HG03039 (cell line): ENCODE data around the gene PPP2R3A.
"Not testable (repeated sequence)": the region's sequence is repeated elsewhere in the genome, so short reads cannot be mapped to it uniquely, and the experiment has no call there.

Experiments used
- ATAC-seq: cut with Tn5 transposase; IDR thresholded peaks from one replicate; pipeline ENCODE4 v1.9.1; 2021; ENCODE audit warnings: mild to moderate bottlenecking, moderate library complexity; ENCODE audit not compliant: unreplicated experiment

PPP2R3A gene

DNA sequence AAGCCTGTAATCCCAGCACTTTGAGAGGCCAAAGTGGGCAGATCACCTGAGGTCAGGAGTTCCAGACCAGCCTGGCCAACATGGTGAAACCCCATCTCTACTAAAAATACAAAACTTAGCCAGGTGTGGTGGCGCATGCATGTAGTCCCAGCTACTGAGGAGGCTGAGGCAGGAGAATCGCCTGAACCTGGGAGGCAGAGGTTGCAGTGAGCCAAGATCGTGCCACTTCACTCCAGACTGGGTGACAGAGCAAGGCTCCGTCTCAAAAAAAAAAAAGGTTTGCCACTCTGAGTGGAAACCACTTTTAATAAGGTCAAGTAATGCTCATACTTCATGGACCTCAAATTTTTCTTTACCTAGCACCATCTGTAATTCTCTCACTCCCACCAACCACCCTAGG lies 178.9 kb downstream of the PPP2R3A start:
- not testable (repeated sequence) for ATAC-seq

DNA sequence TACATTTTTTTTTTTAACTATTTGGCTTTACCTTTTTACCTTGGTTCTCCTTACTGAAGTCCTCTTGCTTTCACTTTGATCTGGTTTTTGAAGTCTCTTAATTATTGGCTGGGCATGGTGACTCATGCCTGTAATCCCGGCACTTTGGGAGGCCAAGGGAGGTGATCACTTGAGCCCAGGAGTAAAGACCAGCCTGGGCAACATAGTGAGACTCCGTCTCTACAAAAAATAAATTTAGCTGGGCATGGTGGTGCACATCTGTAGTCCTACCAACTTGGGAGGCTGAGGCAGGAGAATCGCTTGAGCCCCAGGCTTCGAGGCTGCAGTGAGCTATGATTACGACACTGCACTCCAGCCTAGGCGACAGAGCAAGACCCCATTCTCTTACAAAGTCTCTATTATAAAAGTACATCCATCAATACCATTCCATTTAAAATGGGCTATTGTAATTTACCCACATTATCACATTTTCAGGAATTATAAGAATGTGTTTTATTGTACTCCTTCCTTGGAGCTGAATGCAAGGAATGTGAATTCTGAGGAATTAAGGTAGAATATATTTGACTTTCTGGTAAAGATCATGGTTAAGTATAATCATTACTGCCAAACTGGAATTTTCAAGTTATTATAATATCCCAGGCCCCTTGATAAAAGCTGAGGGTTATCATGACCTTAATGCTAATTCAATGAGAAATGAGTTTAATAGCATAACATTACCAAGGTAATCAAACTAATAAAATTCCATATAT lies 181.6 kb downstream of the PPP2R3A start:
- no peak for ATAC-seq

DNA sequence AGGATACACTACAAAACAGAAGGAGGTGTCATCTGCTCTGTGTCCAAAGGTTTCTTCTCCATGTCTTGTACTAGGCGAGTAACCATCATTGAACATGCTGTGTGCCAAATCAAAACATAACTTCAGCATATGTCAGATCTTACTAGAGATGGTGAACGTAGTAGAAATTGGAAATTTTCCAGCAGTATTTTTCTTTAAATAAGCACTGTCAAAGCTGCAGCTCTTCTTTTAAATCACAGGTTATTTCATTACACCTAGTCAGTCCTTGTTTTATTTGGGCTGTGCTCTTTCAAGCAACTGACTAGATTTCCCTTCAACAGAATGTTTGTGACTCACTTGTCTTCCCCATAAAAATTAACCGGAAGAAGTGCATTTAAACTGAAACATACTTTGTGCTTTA lies 184.1 kb downstream of the PPP2R3A start:
- no peak for ATAC-seq

DNA sequence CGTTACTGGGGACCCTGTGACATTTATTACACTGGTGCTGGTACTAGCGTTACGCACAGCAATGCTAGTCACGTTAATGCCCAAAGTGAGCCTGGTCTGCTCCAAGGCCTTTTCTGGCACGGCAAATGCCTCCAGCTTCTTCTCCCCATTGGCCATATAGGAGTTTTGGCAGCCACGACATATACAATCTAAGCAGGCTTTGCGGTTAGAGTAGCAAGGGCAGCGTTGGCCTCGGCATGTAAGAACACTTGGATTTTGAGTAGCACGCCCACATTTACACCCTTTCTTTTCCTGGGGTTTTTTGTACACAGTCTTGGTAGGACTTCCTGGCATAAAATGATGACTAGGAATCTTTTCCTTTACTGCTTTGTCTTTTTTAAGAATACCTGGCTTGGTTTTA lies 185.7 kb downstream of the PPP2R3A start:
- ATAC-seq, result no peak

DNA sequence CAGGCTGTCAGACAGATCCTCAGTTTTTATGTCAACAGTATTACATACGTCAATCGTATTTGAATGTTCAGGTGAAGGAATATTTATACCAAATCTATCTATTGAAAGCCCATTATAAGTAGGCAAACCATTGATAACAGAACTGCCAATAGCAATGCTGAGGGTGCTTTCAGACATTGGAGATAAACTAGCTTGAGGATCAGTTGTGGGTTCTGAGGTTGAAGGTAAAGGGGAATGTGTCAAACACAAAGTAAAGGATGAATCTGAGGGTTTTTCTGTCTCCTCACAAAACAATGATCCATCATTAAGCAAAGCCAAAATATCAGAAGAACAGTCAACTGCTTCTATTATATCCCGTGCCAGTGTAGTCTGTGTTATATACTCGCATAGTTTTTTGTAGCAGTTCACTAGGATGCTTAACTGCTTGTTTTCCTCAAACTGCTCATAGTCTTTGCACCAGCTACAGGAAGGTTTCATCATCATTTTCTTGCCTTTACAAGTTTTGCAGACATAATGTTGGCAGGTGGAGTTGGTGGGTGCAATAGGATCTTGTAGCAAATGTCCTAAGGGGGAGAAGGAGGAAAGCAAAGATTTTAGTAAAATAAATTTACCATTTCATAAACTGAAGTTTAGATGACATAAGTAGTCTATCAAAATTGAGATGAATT lies 186.8 kb downstream of the PPP2R3A start:
- no peak for ATAC-seq

DNA sequence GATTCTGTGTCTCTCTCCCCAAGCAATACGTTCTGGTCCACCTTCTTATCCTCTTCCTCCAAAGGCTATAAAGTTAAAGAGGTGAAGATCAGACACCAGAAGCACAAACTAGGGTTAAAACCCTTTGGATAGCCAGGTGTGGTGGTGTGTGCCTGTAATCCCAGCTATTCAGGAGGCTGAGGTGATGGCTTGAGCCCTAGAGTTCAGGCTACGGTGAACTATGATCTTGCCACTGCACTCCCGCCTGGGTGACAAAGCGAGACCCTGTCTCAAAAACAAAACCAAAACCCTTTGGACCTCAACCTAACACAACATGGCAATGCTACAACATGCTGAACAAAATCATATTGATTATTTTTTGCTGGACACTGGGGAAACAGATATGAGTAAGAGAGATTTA lies 187.4 kb downstream of the PPP2R3A start:
- no peak for ATAC-seq

DNA sequence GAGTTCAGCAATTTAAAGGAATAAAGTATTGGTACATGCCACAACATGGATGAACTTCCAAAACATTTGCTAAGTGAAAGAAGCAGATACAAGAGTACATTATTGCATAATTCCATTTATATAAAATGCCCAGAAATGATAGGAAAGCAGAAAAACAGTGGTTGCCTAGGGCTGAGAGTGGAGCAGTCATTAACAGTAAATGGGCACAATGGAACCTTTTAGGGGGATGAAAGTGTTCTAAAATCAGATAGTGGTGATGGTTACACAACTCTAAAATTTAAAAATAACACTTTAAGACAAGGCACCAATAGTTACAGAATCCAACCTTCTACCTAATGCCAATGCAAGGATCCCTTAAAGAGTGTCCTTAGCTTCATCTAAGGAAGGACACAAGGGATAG lies 196.0 kb downstream of the PPP2R3A start:
- ATAC-seq, result no peak

DNA sequence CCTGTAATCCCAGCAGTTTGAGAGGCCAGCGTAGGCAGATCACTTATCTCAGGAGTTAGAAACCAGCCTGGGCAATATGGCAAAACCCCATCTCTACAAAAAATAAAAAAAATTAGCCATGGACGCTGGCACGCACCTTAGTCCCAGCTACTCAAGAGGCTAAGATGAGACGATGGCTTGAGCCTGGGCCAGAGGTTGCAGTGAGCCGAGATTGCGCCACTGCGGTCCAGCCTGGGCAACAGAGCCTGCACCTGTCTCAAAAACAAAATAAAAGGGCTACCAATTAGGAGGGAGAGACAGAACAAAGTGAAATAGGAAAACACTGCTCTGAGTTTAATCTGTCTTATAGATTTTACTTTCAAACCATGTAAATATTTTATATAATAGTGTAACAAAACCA lies 196.8 kb downstream of the PPP2R3A start:
- ATAC-seq, result no peak

DNA sequence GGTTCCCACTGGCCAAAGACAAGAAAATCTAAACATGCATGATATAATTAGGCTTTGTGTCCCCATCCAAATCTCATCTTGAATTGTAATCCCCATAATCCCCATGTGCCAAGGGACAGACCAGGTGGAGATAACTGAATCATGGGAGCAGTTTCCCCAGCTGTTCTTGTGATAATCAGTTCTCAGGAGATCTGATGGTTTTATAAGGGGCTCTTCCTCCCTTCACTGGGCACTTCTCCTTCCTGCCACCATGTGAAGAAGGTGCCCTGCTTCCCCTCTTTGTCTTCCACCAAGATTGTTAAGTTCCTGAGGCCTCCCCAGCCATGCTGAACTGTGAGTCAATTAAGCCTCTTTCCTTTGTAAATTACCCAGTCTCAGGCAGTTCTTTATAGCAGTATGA lies 198.1 kb downstream of the PPP2R3A start:
- not testable (repeated sequence) for ATAC-seq

DNA sequence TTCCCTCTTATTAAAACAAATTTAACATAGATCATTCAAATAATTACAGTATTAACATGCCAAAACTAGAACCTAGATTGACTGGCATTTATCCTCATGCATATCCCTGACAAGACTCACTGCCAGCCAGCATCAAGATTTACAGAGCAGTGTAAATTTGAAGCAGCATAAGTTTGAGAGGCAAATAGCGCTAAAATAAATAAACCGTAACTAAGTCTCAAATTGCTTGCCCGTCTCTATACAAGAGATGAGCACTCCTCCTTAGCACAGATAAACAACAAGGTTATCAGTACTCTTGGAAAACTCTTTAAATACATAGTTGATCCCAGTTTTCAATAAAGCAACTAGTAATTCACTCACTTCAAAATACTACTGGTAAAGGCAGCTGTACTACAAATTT lies 201.0 kb downstream of the PPP2R3A start:
- no peak for ATAC-seq

DNA sequence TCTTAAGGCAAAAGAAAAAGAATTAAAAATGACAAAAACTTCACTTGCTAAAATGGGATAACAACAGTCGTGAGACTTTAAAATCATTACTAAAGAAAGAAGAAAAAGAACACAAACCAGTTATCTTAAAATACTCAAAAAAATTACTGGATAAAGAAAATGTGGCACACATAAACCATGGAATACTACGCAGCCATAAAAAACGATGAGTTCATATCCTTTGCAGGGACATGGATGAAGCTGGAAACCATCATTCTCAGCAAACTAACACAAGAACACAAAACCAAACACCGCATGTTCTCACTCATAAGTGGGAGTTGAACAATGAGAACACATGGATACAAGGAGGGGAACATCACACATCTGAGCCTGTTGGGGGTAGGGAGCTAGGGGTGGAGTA lies 202.7 kb downstream of the PPP2R3A start:
- ATAC-seq, result not testable (repeated sequence)

DNA sequence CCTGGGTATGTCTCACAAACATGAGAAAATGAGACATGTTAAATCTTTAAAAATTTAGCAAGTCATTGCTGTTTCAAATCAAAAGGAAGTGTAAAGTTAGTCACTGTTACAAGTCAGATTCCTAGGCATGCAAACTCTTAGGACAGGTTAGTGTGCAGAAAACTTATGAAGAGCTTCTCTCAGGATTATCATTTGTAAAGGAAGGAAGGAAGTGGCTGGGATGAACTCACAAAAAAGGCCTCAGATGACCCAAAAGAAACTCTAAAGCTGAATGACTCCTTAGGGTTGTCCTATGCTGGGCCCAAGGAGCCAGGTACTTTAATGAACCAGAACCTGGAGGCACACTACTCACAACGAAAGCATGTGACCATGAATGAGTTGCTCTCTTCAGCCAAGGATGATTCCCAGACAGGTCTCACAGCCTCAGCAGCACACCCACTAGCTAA lies 205.6 kb downstream of the PPP2R3A start:
- ATAC-seq, result no peak

DNA sequence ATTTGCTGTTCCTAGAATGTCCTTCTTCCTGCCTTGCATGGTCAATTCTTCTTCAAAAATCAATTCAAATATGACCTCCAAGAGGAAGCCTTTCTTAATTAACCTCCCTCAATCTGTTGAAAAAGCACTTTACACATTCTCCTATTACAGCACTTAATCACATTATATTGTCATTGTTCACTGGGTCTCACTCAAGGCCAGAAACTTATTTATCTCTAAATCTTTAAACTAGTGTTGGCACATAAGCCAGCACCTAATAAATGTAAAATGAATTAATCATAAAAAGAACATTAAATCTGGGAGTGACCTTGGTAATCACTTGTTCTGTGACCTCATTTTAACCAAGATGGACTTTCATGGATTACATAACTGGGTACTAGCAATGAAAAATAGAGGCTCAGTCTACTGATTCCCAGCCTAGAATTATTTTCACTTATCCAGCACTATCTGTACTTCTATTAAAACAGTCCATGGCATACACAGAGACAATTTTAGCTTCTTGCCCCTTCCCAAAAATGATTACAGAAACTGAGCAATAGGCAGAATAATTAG lies 208.5 kb downstream of the PPP2R3A start:
- no peak for ATAC-seq

DNA sequence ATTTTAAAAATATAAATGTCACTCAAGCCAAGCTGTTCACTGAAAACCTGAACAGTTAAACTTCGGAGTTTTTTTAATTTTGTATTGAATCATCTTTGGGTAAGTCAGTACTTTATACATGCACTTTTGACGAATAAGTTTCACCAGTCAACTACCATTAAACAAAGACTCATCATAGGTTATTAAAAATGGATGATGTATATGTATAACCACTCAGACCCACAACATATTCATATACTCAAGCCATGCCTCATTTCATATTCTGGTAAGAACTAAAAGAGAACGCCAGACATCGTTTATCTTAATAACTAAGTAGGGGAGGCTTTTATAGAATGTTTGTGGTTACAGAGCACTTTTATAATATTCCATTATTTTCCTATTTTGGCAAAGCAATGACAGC lies 212.3 kb downstream of the PPP2R3A start:
- ATAC-seq, result no peak

DNA sequence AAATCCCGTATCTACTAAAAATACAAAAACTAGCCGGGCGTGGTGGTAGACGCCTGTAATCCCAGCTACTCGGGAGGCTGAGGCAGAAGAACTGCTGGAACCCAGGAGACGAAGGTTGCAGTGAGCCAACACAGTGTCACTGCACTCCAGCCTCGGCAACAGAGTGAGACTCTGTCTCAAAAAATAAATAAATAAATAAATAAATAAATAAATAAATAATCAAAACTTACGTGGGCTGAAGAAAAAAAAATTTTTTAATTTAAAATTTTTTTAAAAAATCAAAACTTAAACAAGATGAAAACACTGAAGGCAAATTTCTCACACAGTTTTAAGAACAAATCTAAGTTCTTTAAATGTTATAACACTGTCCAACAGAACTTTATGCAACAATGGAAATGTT lies 216.2 kb downstream of the PPP2R3A start:
- no peak for ATAC-seq

DNA sequence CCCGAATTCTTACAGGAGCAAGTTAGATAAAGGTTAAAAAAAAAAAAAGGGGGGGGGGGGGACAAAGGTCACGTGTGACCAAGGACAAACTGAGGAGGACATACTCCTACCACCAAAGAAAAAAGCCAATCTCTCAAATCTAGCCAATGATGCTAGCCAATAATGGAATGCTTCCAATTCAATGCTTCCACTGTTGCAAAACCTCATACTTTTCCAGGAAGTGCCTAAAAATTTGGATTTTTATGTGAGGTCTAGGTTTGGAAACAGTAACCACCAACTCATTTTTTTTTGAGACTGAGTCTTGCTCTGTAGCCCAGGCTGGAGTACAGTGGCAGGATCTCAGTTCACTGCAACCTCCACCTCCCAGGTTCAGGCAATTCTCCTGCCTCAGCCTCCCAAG lies 219.2 kb downstream of the PPP2R3A start:
- no peak for ATAC-seq

DNA sequence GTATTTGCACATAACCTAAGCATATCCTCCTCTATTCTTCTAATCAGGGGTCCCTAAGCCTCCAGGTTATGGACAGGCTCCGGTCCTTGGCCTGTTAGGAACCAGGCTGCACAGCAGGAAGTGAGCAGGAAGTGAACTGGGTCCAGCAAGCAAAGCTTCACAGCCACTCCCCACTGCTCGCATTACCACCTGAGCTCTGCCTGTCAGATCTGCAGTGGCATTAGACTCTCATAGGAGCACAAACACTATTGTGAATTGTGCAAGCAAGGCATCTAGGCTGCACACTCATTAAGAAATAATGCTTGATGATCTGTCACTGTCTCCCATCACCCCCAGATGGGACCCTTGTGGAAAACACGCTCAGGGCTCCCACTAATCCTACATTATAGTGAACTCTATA lies 220.8 kb downstream of the PPP2R3A start:
- ATAC-seq, result no peak

DNA sequence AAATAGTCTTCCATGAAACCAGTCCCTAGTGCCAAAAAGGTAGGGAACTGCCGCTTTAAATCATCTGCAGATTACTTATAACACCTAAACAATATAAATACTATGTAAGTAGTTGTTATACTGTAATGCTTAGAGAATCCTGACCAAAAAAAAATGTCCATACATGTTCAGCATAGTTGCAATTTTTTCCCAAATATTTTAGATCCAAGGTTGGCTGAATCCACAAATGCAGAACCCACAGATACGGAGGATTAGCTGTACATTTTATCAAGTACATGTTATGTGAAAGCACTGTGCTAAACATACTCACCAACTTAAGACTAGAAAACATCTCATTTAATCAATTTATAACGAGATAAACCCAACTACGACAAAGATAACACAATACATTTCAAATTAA lies 221.3 kb downstream of the PPP2R3A start:
- no peak for ATAC-seq

DNA sequence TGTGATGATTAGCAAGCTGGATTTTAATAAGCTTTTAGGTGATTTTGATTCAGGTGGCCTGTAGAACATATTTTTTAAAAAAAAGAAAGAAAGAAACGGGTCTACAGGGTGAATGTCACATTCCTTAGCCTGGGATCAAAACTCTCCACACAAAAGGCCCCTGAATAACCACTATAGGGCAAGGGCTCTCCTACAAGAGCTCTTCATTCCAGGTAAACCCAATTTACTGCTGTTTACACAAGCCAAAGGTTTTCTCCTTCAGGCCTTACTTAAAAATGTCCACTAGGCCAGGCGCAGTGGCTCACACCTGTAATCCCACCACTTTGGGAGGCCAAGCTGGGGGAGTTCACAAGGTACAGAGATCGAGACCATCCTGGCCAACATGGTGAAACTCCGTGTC lies 222.3 kb downstream of the PPP2R3A start:
- ATAC-seq, result no peak

DNA sequence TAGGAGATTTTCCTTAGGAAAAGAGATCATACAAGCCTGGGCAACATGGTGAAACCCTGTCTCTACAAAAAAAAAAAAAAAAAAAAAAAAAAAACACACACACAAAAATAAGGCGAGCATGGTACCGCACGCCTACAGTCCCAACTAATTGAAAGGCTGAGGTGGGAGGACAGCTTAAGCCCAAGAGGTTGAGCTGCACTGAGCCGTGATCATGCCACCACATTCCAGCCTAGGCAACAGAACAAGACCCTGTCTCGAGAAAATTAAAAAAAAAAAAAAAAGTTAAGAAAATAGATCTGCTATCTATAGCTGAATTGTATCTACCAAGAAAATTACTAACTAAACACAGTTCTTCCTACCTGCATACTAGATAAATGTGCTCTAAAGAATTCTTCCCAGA lies 223.5 kb downstream of the PPP2R3A start:
- no peak for ATAC-seq

DNA sequence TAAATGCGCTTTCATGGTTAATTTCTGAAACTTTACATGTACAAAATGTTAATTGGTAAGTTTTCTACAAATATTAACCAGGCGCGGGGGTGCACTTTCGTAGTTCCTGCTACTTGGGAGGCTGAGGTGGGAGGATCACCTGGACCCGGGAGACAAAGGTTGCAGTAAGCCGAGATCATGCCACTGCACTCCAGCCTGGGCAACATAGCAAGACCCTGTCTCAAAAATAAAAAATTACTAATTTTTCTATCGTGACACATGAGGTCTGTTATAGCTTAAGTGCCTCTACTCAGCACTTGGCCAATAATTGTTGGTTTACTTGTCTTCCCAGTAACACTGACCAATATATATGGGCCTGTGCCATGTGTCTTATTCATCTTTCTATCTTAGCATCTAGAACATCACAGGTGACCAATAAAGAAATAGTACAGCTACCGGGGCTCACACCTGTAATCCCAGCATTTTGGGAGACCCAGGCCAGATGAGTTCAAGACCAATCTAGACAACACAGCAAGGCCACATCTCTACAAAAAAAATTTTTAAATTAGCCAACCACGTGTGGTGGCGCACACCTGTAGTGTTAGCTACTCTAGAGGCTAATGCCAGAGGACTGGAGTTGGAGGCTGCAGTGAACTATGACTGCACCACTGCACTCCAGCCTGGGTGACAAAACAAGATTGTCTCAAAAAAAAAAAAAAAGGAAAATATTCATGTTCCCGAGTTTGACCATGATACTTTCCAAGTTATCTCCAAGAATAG lies 224.5 kb downstream of the PPP2R3A start:
- no peak for ATAC-seq

DNA sequence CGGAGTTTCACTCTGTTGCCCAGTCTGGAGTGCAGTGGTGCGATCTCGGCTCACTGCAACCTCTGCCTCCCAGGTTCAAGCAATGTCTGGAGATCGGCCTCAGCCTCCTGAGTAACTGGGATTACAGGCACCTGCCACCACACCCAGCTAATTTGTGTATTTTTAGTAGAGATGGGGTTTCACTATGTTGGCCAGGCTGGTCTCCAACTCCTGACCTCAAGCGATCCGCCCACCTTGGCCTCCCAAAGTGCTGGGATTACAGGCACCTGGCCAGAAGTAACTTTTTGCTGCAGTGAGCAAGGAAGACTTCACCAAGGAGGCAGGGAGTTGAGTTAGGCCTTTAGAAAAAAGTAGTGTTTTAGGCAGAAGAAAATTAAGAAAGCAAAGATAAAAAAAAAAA lies 226.7 kb downstream of the PPP2R3A start:
- ATAC-seq, result not testable (repeated sequence)
